Uterus (tissue), 2 donors: ENCODE data around the gene GPR135.

Experiments used
- CTCF ChIP-seq, 4 experiments: fragments of 200-600 bp in 2 of 4; fragments of 450-650 bp in 2 of 4; sonication (generic) in 2 of 4; IDR thresholded peaks; one replicate each; pipeline ENCODE4 v1.5.1; 2016 to 2019; ENCODE audit warnings: antibody characterized with exemption in 4 of 4, mild to moderate bottlenecking in 2 of 4, moderate library complexity in 1 of 4
- POLR2A ChIP-seq, 2 donors: fragments of 450-650 bp; IDR thresholded peaks; one replicate each; pipeline ENCODE4 v1.6.1; 2016; ENCODE audit warnings: antibody characterized with exemption in 2 of 2, mild to moderate bottlenecking in 1 of 2, moderate library complexity in 1 of 2

DNA sequence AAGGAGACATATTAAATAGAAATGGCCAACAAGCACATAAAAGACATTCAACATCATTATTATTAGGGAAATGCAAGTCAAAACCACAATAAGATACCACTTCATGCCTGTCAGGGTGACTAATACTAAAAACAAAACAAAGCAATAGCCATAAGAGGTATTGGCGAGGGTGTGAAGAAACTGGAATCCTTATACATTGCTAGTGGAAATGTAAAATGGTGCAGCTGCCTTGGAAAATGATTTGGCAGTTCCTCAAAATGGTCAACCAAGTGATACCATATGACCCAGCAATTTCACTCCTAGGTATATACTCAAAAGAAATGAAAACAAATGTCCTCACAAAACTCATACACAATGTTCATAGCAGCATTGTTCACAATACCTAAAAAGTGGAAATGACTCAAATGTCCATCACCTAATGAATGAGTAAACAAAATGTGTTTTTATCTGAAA is 27.0 kb downstream of the GPR135 start:
- TF ChIP-seq CTCF (IDR thresholded peaks at IDR 0.05) (no peak), POLR2A (IDR thresholded peaks at IDR 0.05) (no peak)
